IMR-90 (cell line): ENCODE measurements around the gene NKAIN2. TPM values are rescaled to one million over a fixed set of nuclear protein-coding genes. Genes with fewer than 3 reads are reported as not detected.

Experiments
- ATAC-seq: fragments of 200-7000 bp; cut with Tn5 transposase; 2 replicates; pipeline ENCODE4 v1.9.1; 2020; ENCODE audit warnings: low read depth, mild to moderate bottlenecking, moderate library complexity
- BruUV-seq: library from RNA; stranded (reverse); fragments of 400-500 nt; replicated peaks from 2 replicates; lab custom pipeline; 2021; lab: Mats Ljungman, UMichigan
- CTCF ChIA-PET: fragments of 300-600 bp; formaldehyde crosslinking; extraction: SDS; loops from one replicate; lab custom pipeline; 2021; ENCODE audit warnings: antibody characterized with exemption; lab: Yijun Ruan, JAX
- POLR2A ChIA-PET: fragments of 300-600 bp; sonication (Branson Sonifier 250); formaldehyde crosslinking; loops from one replicate; lab custom pipeline; 2022; ENCODE audit warnings: antibody characterized with exemption; ENCODE audit not compliant: unreplicated experiment; lab: Charles Lee
- DNase-seq: peaks from one replicate; pipeline ENCODE4 v3.0.0; 2013
- H2AFZ ChIP-seq: replicated peaks from 2 replicates; pipeline ENCODE3; 2013; ENCODE audit warnings: low read length, mild to moderate bottlenecking; ENCODE audit not compliant: poor library complexity
- H2AK5ac ChIP-seq: 2 replicates; pipeline ENCODE4 v1.6.1; 2013; ENCODE audit warnings: low read depth, low read length, inconsistent platforms
- H2AK9ac ChIP-seq: replicated peaks from 2 replicates; pipeline ENCODE3; 2013; ENCODE audit warnings: mild to moderate bottlenecking, low read depth, low read length, moderate library complexity; ENCODE audit not compliant: poor library complexity
- H2BK120ac ChIP-seq: 2 replicates; pipeline ENCODE4 v1.6.1; 2013; ENCODE audit warnings: low read depth, low read length, inconsistent platforms
- H2BK15ac ChIP-seq: 3 replicates; pipeline ENCODE4 v1.6.1; 2013; ENCODE audit warnings: low read depth, low read length, inconsistent platforms
- H2BK20ac ChIP-seq: 2 replicates; pipeline ENCODE4 v1.6.1; 2013; ENCODE audit warnings: low read depth, mild to moderate bottlenecking, inconsistent platforms, low read length, moderate library complexity
- H2BK5ac ChIP-seq: 2 replicates; pipeline ENCODE4 v1.6.1; 2013; ENCODE audit warnings: mild to moderate bottlenecking, low read depth, low read length, inconsistent platforms; ENCODE audit not compliant: poor library complexity, severe bottlenecking
- H3K14ac ChIP-seq: replicated peaks from 2 replicates; pipeline ENCODE4 v1.6.1; 2013; ENCODE audit warnings: low read depth, low read length, inconsistent platforms
- H3K18ac ChIP-seq: 2 replicates; pipeline ENCODE4 v1.6.1; 2013; ENCODE audit warnings: low read depth, low read length, control low read depth
- H3K23ac ChIP-seq: 2 replicates; pipeline ENCODE4 v1.6.1; 2013; ENCODE audit warnings: low read depth, low read length, inconsistent platforms
- H3K27ac ChIP-seq: 2 replicates; pipeline ENCODE4 v1.5.1; 2013; ENCODE audit warnings: mild to moderate bottlenecking, control low read depth, low read length; ENCODE audit not compliant: insufficient read depth
- H3K27me3 ChIP-seq: 2 replicates; pipeline ENCODE4 v1.6.1; 2013; ENCODE audit warnings: low read length; ENCODE audit not compliant: control insufficient read depth, insufficient read depth
- H3K36me3 ChIP-seq: 2 replicates; pipeline ENCODE4 v1.6.1; 2013; ENCODE audit warnings: low read length, mixed read lengths; ENCODE audit not compliant: control insufficient read depth, insufficient read depth
- H3K4ac ChIP-seq: 2 replicates; pipeline ENCODE4 v1.6.1; 2013; ENCODE audit warnings: low read depth, low read length, inconsistent platforms
- H3K4me1 ChIP-seq: 2 replicates; pipeline ENCODE4 v1.6.1; 2013; ENCODE audit warnings: low read length, mixed read lengths; ENCODE audit not compliant: control insufficient read depth, insufficient read depth
- H3K4me2 ChIP-seq: 2 replicates; pipeline ENCODE4 v1.6.1; 2013; ENCODE audit warnings: low read depth, mild to moderate bottlenecking, control low read depth, low read length, moderate library complexity
- H3K4me3 ChIP-seq: 2 replicates; pipeline ENCODE4 v1.5.1; 2013; ENCODE audit warnings: low read depth, mild to moderate bottlenecking, control low read depth, low read length, moderate library complexity; ENCODE audit not compliant: insufficient read depth
- H3K56ac ChIP-seq: 2 replicates; pipeline ENCODE4 v1.6.1; 2013; ENCODE audit warnings: low read length, inconsistent platforms; ENCODE audit not compliant: insufficient read depth; ENCODE audit errors: extremely low read depth
- H3K79me1 ChIP-seq, 2 experiments: 2 replicates each; pipeline ENCODE4 v1.6.1; 2013; ENCODE audit warnings: low read length in 2 of 2, inconsistent platforms in 1 of 2, low read depth in 1 of 2
- H3K9ac ChIP-seq: 2 replicates; pipeline ENCODE4 v1.6.1; 2013; ENCODE audit warnings: low read depth, low read length, control low read depth
- H3K9me1 ChIP-seq: 2 replicates; pipeline ENCODE4 v1.6.1; 2013; ENCODE audit warnings: low read length, inconsistent platforms; ENCODE audit not compliant: insufficient read depth
- H3K9me3 ChIP-seq: 2 replicates; pipeline ENCODE4 v1.6.1; 2013; ENCODE audit warnings: low read length; ENCODE audit not compliant: control insufficient read depth, insufficient read depth
- H4K20me1 ChIP-seq: 2 replicates; pipeline ENCODE4 v1.6.1; 2013; ENCODE audit warnings: low read length, inconsistent platforms; ENCODE audit not compliant: insufficient read depth
- H4K5ac ChIP-seq: 2 replicates; pipeline ENCODE4 v1.6.1; 2013; ENCODE audit warnings: mild to moderate bottlenecking, low read depth, low read length, control low read depth
- H4K8ac ChIP-seq, 2 experiments: 2 replicates each; pipeline ENCODE4 v1.6.1; 2013; ENCODE audit warnings: low read depth in 2 of 2, low read length in 2 of 2, control low read depth in 1 of 2, inconsistent platforms in 1 of 2
- H4K91ac ChIP-seq: 2 replicates; pipeline ENCODE4 v1.6.1; 2013; ENCODE audit warnings: low read depth, low read length, inconsistent platforms; ENCODE audit not compliant: insufficient read depth
- CTCF ChIP-seq: conservative IDR thresholded peaks from 2 replicates; pipeline ENCODE4 v1.5.1; 2012; ENCODE audit warnings: mild to moderate bottlenecking, low read depth, low read length, improper control_type of control experiment
- MAZ ChIP-seq: IDR thresholded peaks from 2 replicates; pipeline ENCODE4 v1.6.1; 2012; ENCODE audit warnings: low read depth, mild to moderate bottlenecking, low read length, improper control_type of control experiment, moderate library complexity, borderline replicate concordance
- MXI1 ChIP-seq: IDR thresholded peaks from 2 replicates; pipeline ENCODE4 v1.6.1; 2012; ENCODE audit warnings: low read depth, mild to moderate bottlenecking, low read length, moderate library complexity, borderline replicate concordance
- RAD21 ChIP-seq: IDR thresholded peaks from 2 replicates; pipeline ENCODE4 v1.6.1; 2012; ENCODE audit warnings: low read length, improper control_type of control experiment
- WGBS, 2 experiments: methylation state at CpG; one replicate each; pipeline versions ENCODE4 v1.1.5 to v1.1.7; 2013; ENCODE audit warnings: missing lambda C conversion rate in 2 of 2; ENCODE audit not compliant: insufficient read length in 1 of 2; ENCODE audit errors: extremely low coverage in 2 of 2; 5-methylcytosine and 5-hydroxymethylcytosine counted together
- dilution Hi-C: fragments of 300-500 bp; cut with HindIII; formaldehyde crosslinking; loops from one replicate; pipeline ENCODE4 v1.14.3; 2018; ENCODE audit warnings: low sequenced_read_pairs; ENCODE audit not compliant: unreplicated experiment
- in situ Hi-C: fragments of 300-500 bp; cut with MboI; formaldehyde crosslinking; loops from 3 replicates; pipeline ENCODE4 v1.14.3; 2019; ENCODE audit warnings: low sequenced_read_pairs, inconsistent platforms, mixed read lengths
- intact Hi-C: fragments of 100-400 bp; cut with micrococcal nuclease; formaldehyde crosslinking; loops from 2 replicates; pipeline ENCODE4 v1.10.0; 2022
- polyA plus RNA-seq, 3 experiments: library from polyadenylated mRNA; depleted of rRNA; stranded (reverse); fragments of >200 nt; gene quantifications; 2 replicates each; pipeline ENCODE4 v1.2.3, GENCODE V29; 2012; ENCODE audit warnings: low replicate concordance in 1 of 3
- total RNA-seq: library from RNA; depleted of rRNA; stranded (reverse); fragments of >200 nt; gene quantifications from 2 replicates; pipeline ENCODE4 v1.2.3, GENCODE V29; 2012

The NKAIN2 gene
- total and polyA plus RNA-seq, 2 of the 4 experiments (the other 2 are of a cell fraction) = not detected

GRCh38 chr6:123830120-123830519, 26.5 kb downstream of the NKAIN2 start:
- ATAC-seq = no peak
- Histone ChIP-seq H4K91ac (no peak overlapping the region), H4K5ac (no peak overlapping the region), H3K14ac (no peak overlapping the region), H3K4me3 (no peak overlapping the region), H3K4me2 (no peak overlapping the region), H3K4me1 (no peaks in the 10 kb centered on the region), H2AK9ac (no peak overlapping the region), H2BK120ac (no peak overlapping the region), H3K4ac (no peak overlapping the region), H3K9me1 (no peaks in the 10 kb centered on the region), H4K8ac (no peak overlapping the region), H3K9me3 (no peaks in the 10 kb centered on the region), H3K18ac (no peak overlapping the region), H2BK20ac (no peak overlapping the region), H3K36me3 (no peaks in the 10 kb centered on the region), H4K20me1 (no peaks in the 10 kb centered on the region), H3K27ac (no peak overlapping the region), H2AFZ (no peak overlapping the region), H3K9ac (no peak overlapping the region), H2BK5ac (no peak overlapping the region), H3K23ac (no peak overlapping the region), H3K79me1 (no peaks in the 10 kb centered on the region), H3K56ac (no peak overlapping the region), H3K27me3 (no peaks in the 10 kb centered on the region), H2BK15ac (no peak overlapping the region), H2AK5ac (no peak overlapping the region)
- dilution Hi-C loops (no loop called here), in situ Hi-C loops (no loop called here), intact Hi-C loops (no loop called here)
- DNase-seq = no peak
- WGBS, 2 experiments = 6% methylated on average over 2 of the region's 3 CpGs; no CpG with 5 or more reads in 1 of the 2 experiments
- TF ChIP-seq CTCF (no peak), MAZ (no peak), RAD21 (no peak), MXI1 (no peak)
- CTCF ChIA-PET = no interaction called here
- POLR2A ChIA-PET = no interaction called here
- BruUV-seq = no TSS peak
